Fibroblast of villous mesenchyme (primary cell): Measurements from ENCODE around the gene NPAS2. TPM values are rescaled to one million over a fixed set of nuclear protein-coding genes. Genes with fewer than 3 reads are reported as not detected.

Experiments used
- DNase-seq: peaks from one replicate; pipeline ENCODE4 v3.0.0-alpha.2; 2010; ENCODE audit warnings: low read depth
- H3K4me3 ChIP-seq: 2 replicates; pipeline ENCODE4 v1.5.1; 2011; ENCODE audit warnings: low read depth, mild to moderate bottlenecking, low read length
- total RNA-seq: library from RNA; depleted of rRNA; stranded (reverse); fragments of >200 nt; gene quantifications from 2 replicates; pipeline ENCODE4 v1.2.3, GENCODE V29; 2012
- TF ChIP-seq, protein P1 (sequence below): IDR thresholded peaks from 2 replicates; pipeline ENCODE4 v1.5.1; 2012; ENCODE audit warnings: low read depth, mild to moderate bottlenecking, low read length; ENCODE audit not compliant: insufficient read depth

Gene NPAS2
- total RNA-seq, 1 donor = 17.3 TPM

DNA sequence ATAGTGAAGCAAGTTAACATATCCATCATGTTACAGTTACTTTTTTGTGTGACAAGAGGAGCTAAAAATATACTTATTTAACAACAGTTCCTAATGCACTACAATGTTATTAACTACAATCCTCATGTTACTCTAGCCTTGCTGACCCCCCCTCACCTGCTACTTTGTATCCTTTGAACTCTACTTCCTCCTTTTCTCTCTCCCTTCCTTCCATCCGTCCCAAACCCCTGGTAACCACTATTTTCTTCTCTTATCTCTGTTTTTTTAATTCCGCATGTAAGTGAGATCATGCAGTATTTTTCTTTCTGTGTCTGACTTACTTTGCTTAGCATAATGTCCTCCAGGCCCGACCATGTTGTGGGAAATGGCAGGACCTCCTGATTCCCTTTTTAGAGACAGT is 59.4 kb downstream of the NPAS2 start:
- no peak for DNase-seq
- H3K4me3 ChIP-seq = no peak overlapping the region
- TF ChIP-seq, protein P1, sequence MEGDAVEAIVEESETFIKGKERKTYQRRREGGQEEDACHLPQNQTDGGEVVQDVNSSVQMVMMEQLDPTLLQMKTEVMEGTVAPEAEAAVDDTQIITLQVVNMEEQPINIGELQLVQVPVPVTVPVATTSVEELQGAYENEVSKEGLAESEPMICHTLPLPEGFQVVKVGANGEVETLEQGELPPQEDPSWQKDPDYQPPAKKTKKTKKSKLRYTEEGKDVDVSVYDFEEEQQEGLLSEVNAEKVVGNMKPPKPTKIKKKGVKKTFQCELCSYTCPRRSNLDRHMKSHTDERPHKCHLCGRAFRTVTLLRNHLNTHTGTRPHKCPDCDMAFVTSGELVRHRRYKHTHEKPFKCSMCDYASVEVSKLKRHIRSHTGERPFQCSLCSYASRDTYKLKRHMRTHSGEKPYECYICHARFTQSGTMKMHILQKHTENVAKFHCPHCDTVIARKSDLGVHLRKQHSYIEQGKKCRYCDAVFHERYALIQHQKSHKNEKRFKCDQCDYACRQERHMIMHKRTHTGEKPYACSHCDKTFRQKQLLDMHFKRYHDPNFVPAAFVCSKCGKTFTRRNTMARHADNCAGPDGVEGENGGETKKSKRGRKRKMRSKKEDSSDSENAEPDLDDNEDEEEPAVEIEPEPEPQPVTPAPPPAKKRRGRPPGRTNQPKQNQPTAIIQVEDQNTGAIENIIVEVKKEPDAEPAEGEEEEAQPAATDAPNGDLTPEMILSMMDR = no peak

GRCh38 chr2:100880036-100880435 is 60.1 kb downstream of the NPAS2 start:
- DNase-seq = no peak
- no peak overlapping the region for H3K4me3 ChIP-seq
- TF ChIP-seq, protein P1 = no peak

DNA sequence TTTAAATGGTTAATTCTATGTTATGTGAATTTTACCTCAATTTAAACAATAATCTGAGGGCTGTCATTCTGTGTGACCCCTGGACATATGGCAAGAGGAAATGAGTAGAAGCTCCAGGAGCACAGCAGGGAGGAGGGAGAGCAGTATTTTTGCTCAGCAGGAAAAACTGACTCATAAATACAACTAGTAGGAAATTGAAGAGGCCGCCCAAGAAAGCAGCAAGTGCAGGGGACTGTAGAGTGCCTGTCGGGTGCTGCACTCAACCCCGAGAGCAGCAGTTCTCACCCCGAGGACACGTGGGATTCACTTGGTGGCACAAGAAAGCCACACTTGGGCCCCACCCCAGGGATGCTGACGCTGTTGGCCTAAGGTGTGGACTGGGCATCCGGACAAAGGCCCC is 60.8 kb downstream of the NPAS2 start:
- no peak for DNase-seq
- no peak overlapping the region for H3K4me3 ChIP-seq
- TF ChIP-seq, protein P1 = no peak

DNA sequence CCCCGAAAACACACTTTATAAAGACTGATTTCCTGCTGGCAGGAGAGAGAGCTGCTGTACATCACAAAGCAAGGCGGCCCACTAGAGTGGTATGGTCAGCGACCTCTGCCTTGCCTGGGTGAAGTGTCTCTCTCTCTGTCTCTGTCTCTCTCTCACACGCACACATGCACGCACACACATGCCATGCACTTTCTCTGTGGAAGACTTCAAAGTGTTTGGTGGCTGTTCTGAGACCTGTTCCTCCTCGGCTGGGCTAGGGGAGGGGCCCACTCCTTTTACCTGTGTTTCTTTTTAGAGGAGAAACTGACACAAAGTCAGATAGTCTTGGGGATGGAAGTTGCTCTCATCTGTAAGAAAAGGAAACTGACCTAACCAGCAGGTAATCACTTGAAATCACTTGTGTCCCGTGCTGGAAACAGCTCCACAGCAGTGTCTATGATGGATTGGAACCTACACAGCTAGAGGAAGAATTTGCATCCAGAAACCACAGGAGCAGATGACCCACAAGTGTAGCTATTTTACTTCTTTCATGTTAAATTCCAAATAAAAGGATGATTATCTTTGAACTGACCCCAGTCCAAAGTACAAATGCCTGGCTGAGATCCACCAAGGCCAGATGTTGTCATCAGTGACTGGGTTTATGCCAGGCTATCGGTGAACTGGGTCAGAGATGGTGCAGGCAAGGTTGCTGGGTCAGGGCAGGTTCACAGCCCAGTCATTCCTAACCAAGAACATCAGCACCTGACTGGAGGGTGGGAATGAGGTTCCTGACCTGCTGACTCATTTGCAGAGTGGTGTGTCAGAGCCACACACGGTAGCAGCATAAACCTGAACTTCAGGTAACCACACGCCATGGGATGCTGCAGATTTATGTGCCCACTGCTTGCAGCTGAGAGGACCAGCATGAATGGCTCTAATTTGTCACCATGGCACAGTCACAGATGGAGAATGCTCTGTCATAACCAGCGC is 63.0 kb downstream of the NPAS2 start:
- H3K4me3 ChIP-seq = no peak overlapping the region
- DNase-seq = no peak
- TF ChIP-seq, protein P1 = no peak

GRCh38 chr2:100884145-100884621 is 64.2 kb downstream of the NPAS2 start:
- TF ChIP-seq, protein P1 = no peak
- DNase-seq = peak; percentile 52
- H3K4me3 ChIP-seq = no peak overlapping the region

GRCh38 chr2:100886085-100886484 is 66.1 kb downstream of the NPAS2 start:
- no peak overlapping the region for H3K4me3 ChIP-seq
- TF ChIP-seq, protein P1 = no peak
- no peak for DNase-seq
